Skin of body (tissue), 2 donors: ENCODE results near the gene SERPINE3. TPM values are rescaled to one million over a fixed set of nuclear protein-coding genes. Genes with fewer than 3 reads are reported as not detected.

ENCODE experiments used
- DNase-seq: peaks from one replicate; lab custom pipeline; 2025; lab: John Stamatoyannopoulos, UW
- total RNA-seq: library from RNA; depleted of rRNA; stranded (reverse); fragments of >200 nt; gene quantifications from one replicate; pipeline ENCODE4 v1.2.3, GENCODE V29; 2014

Gene SERPINE3
- not detected for total RNA-seq

DNA sequence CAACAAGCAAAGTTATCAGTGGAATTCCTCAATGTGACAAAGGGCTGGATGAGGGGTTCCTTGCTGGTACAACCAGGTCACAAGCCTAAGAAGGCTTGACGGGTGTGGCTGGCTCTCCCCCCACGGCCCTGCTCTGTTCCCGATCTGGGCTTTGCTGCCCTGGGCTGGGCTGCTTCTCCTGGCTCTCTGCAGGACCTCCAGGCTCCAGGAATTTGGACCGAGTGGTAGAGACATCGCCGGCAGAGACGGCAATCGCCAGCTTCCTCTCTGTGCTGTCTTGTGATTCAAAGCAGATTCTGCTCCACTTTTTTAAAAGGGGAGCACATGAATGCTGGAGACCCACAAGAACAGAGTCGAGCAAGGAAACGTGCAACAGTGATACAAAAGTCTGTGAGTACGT lies at the start of gene SERPINE3:
SERPINE3 (plus strand) TSS at position 338 of the 400 bp plus-strand sequence. CDS start 1,401 bp downstream, outside the sequence.
- DNase-seq, result no peak

- no peak for DNase-seq
Observed at GRCh38 chr13:51291341-51291740, 48.1 kb upstream of the SERPINE3 start.

GRCh38 chr13:51292000-51292565 lies 47.4 kb upstream of the SERPINE3 start:
- no peak for DNase-seq

DNA sequence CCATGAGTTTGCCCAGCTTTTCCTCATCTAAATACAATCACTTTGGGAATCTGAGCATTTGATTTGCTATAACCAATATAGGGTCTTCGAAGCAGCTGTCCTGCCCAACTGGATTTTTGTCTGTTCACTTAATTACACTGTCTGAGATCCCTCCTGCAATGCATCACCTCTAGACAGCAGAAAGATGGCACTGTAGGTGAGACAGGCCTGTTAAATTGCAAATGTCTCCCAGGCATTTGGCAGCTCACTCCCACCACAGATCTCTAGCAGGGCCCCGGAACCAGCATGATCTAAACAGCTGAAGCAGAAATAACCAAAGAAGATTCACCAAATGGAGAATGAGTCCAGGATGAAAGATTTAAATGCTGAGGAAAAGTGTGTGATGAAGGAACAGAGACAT lies 41.9 kb upstream of the SERPINE3 start:
- DNase-seq, result no peak

DNA sequence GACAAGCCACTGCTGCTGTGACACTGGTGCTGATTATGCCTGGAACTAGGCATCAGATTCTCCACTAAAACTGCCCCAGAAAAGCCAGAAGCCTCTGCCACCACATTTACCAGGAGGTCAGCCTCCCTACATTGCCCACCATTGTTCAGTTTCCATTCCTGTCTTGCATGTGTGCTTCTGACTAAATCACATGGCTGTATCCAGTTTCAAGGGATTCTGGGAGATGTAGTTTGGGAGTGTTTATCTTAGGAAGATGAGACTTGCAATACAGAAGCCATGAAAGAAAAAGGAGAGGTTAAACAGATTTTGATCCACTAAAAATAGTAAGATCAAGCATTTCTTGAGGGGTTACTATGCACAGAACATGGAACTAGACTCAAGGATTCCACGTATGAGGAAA lies 40.7 kb upstream of the SERPINE3 start:
- no peak for DNase-seq

DNA sequence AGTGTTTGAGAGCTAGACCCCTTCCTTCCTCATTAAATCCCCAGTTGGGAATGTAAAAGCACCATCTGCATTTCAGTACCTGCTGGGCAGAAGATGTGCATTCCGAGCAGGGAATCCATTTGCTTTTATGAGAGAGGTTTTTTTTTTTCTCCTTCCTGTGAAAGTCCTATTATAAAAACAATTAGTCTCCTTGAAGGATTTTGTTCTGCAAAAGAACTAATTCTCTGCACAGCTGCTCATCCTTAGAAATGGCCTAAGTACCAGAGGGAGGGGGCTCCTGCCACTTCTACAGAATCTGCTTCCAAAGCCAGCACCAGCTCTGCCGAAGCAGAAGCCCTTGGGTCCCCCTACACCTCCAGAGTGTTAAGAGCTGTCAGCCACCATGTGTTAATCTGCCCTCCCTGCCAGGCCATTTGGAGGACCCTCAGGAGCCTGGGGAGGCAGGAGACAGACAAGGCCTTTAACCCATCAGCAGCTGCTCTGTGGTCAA lies 36.4 kb upstream of the SERPINE3 start:
- no peak for DNase-seq

GRCh38 chr13:51303882-51304281 lies 35.6 kb upstream of the SERPINE3 start:
- no peak for DNase-seq

DNA sequence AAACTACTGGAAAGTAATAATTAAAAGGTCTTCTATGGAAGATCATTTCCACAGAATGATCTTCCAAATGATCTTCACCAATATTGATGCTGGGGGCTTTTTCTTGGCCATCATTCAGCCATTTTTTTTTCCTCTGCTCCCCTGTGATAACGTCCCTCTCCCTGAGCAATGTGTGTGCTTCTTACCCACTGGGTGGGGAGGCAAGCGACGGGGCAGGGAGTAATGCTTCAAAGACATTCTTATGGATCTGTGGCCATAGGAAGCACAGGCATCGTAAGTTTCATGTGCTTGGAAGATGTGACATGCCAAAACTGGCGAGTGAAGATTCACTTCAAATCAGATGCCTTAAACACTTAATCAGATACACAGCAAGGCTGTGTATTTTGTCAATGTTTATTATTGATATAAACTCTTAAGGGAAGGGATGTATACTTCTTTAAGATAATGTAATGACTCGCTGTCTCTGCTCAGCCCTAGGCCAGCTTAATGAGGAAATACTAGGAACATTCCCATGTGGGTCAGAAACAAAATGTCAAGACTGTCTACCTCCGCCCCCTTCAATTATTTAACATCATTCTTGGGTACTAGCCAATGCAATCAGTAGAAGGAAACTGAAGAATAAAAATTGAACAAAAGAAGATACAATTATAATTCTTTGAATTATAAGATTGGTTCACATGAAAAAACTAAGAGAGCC lies 34.1 kb upstream of the SERPINE3 start:
- DNase-seq, result no peak

GRCh38 chr13:51308781-51309180 lies 30.7 kb upstream of the SERPINE3 start:
- no peak for DNase-seq

DNA sequence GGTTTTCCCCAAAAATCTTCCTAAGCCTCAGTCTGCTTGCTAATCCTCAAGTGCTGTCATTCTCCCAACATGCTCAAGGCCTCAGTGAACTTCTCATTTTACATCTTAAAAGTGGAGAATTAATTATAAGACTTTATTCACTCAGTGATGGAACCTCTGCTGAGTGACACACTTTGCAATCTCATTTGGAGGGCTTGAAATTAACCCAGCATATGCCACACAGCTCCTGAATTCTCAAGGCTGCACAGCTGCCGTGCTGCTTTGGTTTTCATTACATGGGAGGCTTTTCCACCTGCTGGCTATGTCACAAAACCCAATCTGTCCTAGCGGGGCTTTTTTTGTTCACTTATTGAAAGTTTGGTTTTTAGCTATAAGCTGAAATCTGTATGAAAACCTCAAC lies 28.3 kb upstream of the SERPINE3 start:
- DNase-seq, result no peak

- DNase-seq, result no peak
Observed at GRCh38 chr13:51311957-51312520, 27.5 kb upstream of the SERPINE3 start.

DNA sequence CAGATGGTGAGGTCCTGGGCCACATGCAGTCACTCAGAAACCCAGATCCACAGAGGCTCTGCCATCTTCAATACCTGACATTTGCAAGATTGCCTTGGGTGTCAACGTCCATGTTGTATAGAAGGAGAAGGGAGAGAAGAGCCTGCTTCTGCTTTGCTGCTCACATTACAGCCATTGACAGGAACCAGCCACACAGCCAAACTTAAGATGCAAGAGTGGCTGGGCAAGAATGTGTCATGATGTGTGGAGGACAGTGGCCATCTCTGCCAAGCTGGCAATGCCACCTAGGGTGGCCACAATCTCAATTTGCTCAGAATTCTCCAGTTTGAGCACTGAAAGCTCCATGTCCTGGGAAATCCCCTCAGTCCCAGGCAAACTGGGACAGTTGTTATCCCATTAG lies 25.9 kb upstream of the SERPINE3 start:
- DNase-seq, result no peak

DNA sequence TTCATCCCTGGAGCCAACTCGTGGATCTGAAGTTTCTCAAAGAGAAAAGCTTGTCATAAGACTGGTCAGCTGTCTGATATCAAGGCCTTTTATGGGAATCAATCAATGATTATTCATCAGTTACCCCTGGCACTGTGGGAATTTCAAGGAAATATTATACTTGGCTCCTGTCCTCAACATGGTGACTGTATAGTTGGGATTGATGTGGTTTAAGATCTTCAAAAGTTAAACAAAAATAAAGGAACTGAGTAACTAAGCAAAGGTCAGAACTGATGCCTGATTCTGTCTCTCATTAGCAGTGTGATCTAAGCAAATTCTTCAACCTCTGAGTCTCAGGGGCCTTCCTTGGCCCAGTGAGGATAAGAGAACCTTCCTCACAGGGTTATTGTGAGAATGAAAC lies 22.2 kb upstream of the SERPINE3 start:
- DNase-seq, result no peak

GRCh38 chr13:51318015-51318414 lies 21.5 kb upstream of the SERPINE3 start:
- no peak for DNase-seq

- DNase-seq, result no peak
Observed at GRCh38 chr13:51318876-51319275, 20.6 kb upstream of the SERPINE3 start.

DNA sequence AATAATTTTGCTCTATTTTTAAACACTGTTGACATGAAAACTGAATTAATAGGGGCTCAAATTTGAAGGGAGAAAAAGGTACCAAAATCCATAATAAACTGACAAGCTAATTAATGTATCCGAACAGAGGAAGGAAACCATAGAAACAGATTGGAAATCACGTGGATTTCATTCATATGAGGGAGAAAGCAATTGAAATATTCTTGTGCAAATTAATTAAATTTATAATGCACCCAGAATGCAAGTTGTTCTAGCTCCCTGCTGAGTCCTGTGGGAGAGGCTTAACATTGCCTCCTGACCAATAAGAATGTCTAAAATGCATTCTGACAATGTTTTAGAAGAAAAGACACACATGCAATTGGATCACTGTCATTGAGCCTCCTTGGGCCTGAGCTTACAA lies 17.7 kb upstream of the SERPINE3 start:
- no peak for DNase-seq

DNA sequence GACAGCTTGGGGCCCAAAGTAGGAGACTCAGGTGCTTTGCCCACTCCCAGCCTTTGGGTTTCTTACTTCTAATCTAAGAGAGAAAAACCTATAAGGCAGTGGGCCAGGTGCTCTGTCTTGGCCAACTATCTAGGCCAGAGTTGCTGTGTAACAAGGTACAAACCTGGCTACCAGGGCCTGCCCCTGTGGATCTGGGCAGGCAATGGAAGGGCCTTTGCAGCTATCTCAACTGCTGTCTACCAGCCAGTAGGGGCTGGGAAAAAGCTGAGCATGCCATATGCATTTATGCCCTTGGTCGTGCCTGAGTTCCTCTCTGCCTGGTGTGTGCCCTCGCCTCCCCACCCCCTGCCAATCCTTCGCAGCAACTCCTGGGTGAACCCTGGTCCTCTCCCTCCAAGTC lies 16.7 kb upstream of the SERPINE3 start:
- no peak for DNase-seq

DNA sequence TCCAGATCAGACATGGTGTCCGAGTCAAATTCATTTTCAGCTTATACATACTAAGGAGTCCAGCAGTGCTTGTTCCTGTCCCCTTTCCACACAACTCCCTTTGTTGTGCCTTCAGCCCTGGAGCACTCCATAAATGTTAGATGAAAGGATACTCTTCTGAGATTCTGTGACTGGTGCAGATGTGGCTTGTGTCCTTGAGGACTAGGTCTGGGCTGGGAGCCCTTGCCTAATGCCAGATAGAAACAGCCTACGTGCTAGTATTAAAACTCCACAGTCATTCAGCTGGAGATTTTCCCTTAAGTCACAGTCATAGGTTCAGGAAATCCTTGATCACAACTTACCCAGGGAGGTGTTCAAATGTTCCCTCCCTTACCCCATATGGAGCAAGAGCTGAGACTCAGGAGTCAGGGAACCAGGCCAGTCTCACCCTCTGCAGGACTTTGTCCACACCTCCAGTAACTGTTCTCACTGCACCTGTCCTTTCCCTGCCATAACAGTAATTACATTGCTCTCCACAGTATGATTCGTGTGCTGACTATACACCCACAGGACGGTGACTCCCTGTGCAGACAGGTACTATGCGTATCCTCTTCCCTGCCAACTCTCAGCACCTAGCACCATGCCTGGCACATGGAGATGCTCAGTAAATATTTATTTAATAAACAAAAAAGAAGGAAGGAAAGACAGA lies 15.5 kb upstream of the SERPINE3 start:
- DNase-seq, result no peak

DNA sequence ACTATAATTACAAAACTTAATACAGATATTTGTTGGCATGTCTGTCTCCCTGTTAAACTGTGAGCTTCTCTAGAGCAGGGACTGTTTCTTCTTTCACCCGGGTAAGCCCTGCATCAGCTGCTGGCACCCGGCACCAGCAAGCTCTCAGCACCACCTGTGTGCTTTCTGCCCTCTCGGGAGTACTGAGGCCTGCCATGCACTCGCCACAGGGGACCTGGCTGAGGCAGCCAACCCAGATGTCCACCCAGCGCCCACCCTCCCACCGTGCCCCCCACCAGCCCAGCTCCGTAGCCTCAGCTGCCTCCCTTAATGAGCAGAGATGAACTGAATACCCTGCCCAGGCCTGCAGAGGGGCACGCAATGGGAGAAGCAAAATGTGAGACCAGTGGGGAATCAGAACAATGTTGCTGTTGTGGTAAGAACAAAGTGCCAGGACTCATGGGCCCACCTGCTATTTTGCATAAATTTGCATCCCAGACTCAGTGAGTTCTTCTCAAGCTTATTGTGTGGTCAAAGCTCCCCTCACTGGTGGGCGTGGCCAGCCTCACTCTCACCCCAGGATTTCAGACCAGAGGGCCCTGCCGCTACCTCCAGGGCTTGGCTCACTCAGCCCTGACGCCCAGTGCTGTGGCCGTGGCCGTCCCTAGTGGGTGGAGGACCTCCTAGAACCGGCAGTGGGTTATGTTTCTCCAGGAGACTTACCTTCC lies 14.6 kb upstream of the SERPINE3 start:
- DNase-seq, result no peak

DNA sequence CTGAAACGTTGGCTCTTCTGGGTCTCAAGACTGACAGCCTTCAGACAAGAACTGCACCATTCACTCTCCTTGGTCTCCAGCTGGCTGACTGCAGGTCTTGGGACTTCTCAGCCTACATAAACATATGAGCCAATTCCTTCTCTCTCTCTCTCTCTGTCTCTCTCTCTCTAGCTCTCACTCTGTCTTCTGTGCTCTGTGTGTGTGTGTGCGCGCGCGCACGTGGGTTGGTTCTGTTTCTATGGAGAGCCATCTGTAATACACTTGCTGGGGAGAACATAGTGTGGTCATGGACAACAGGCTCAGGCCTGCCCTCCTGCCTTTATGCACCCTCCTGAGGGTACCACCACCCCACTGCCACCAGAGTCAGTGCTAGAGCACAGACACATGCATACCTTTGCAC lies 13.7 kb upstream of the SERPINE3 start:
- no peak for DNase-seq

- DNase-seq, result no peak
Observed at GRCh38 chr13:51326777-51327176, 12.7 kb upstream of the SERPINE3 start.

DNA sequence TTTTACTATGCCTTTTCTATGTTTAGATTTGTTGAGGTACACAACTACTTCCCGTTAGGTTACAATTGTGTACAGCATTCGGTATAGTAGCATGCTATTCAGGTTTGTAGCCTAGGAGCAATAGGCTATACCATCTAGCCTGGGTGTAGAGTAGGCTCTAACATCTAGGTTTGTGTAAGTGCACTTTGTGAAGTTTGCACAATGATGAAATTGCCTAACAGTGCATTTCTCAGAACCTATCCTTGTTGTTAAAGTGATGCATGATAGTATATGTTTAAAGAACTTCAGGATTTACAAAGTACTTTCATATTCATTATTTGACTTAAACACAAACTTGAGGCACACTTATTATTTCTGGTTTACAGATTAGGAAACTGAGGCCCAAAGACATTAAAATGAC lies 11.5 kb upstream of the SERPINE3 start:
- no peak for DNase-seq
